IPS DF 6.9 (cell line): ENCODE data around the gene FAT2.

ENCODE experiments used
- DNase-seq: peaks from one replicate; pipeline ENCODE4 v3.0.0-alpha.2; 2013; ENCODE audit warnings: low read depth, low spot score
- H3K27ac ChIP-seq: one replicate; pipeline ENCODE4 v1.5.1; 2013; ENCODE audit warnings: low read length, control low read depth
- H3K27me3 ChIP-seq: 2 replicates; pipeline ENCODE4 v1.6.1; 2013; ENCODE audit warnings: mild to moderate bottlenecking, low read length; ENCODE audit not compliant: control insufficient read depth, insufficient read depth
- H3K36me3 ChIP-seq: 2 replicates; pipeline ENCODE4 v1.6.1; 2013; ENCODE audit warnings: low read length; ENCODE audit not compliant: control insufficient read depth, insufficient read depth
- H3K4me1 ChIP-seq: 2 replicates; pipeline ENCODE4 v1.6.1; 2013; ENCODE audit warnings: low read length; ENCODE audit not compliant: control insufficient read depth, insufficient read depth
- H3K4me3 ChIP-seq: 2 replicates; pipeline ENCODE4 v1.5.1; 2013; ENCODE audit warnings: mild to moderate bottlenecking, low read length
- H3K9me3 ChIP-seq: 2 replicates; pipeline ENCODE4 v1.6.1; 2013; ENCODE audit warnings: low read length, inconsistent platforms; ENCODE audit not compliant: control insufficient read depth, insufficient read depth
- WGBS: extraction: QIAGEN DNeasy Blood & Tissue Kit; methylation state at CpG from one replicate; pipeline ENCODE4 v1.1.7; 2013; ENCODE audit warnings: mixed read lengths, missing lambda C conversion rate; ENCODE audit not compliant: insufficient read length, insufficient coverage; 5-methylcytosine and 5-hydroxymethylcytosine counted together

The FAT2 gene

GRCh38 chr5:151614565-151614964 lies 23.4 kb upstream of the FAT2 start:
- Histone ChIP-seq H3K27me3 (no peaks in the 10 kb centered on the region), H3K27ac (no peak overlapping the region), H3K9me3 (no peaks in the 10 kb centered on the region), H3K4me1 (0 out of 2 replicates have a peak, but pooled peaks cover 1% of the 10 kb centered on the region), H3K36me3 (no peaks in the 10 kb centered on the region), H3K4me3 (no peak overlapping the region)
- no peak for DNase-seq
- no CpG with 5 or more reads among the region's 7 CpGs for WGBS

- no peak for DNase-seq
- no peaks in the 10 kb centered on the region for H3K36me3 ChIP-seq
- no peak overlapping the region for H3K27ac ChIP-seq
- H3K4me3 ChIP-seq: no peak overlapping the region
- no peaks in the 10 kb centered on the region for H3K27me3 ChIP-seq
- no peaks in the 10 kb centered on the region for H3K4me1 ChIP-seq
- 100% methylated on average over 2 of the region's 8 CpGs for WGBS
- no peaks in the 10 kb centered on the region for H3K9me3 ChIP-seq
These were observed 21.7 kb upstream of the FAT2 start for GRCh38 chr5:151612689-151613427.

- no CpG with 5 or more reads among the region's 8 CpGs for WGBS
- H3K36me3 ChIP-seq: no peaks in the 10 kb centered on the region
- no peak for DNase-seq
- no peaks in the 10 kb centered on the region for H3K27me3 ChIP-seq
- no peak overlapping the region for H3K4me3 ChIP-seq
- no peaks in the 10 kb centered on the region for H3K9me3 ChIP-seq
- no peak overlapping the region for H3K27ac ChIP-seq
- no peaks in the 10 kb centered on the region for H3K4me1 ChIP-seq
These were observed 20.1 kb upstream of the FAT2 start for GRCh38 chr5:151611127-151611775.

- Histone ChIP-seq H3K4me1 (no peaks in the 10 kb centered on the region), H3K27me3 (no peaks in the 10 kb centered on the region), H3K36me3 (no peaks in the 10 kb centered on the region), H3K27ac (no peak overlapping the region), H3K9me3 (no peaks in the 10 kb centered on the region), H3K4me3 (no peak overlapping the region)
- no peak for DNase-seq
These were observed 17.4 kb upstream of the FAT2 start for GRCh38 chr5:151608522-151608921.

GRCh38 chr5:151607304-151607703 lies 16.2 kb upstream of the FAT2 start:
- WGBS: no CpG with 5 or more reads among the region's 3 CpGs
- no peaks in the 10 kb centered on the region for H3K4me1 ChIP-seq
- H3K4me3 ChIP-seq: no peak overlapping the region
- no peaks in the 10 kb centered on the region for H3K27me3 ChIP-seq
- H3K27ac ChIP-seq: no peak overlapping the region
- no peaks in the 10 kb centered on the region for H3K9me3 ChIP-seq
- H3K36me3 ChIP-seq: no peaks in the 10 kb centered on the region
- DNase-seq: no peak

- Histone ChIP-seq H3K27me3 (no peaks in the 10 kb centered on the region), H3K36me3 (no peaks in the 10 kb centered on the region), H3K4me1 (no peaks in the 10 kb centered on the region), H3K4me3 (no peak overlapping the region), H3K9me3 (no peaks in the 10 kb centered on the region), H3K27ac (no peak overlapping the region)
- no CpG with 5 or more reads among the region's 3 CpGs for WGBS
- DNase-seq: no peak
These were observed 14.4 kb upstream of the FAT2 start for GRCh38 chr5:151605559-151605958.

- H3K9me3 ChIP-seq: no peaks in the 10 kb centered on the region
- no peak for DNase-seq
- H3K36me3 ChIP-seq: no peaks in the 10 kb centered on the region
- peaks cover 2% of the 10 kb centered on the region; the same call in 1 of the 2 replicates for H3K4me1 ChIP-seq
- H3K27me3 ChIP-seq: no peaks in the 10 kb centered on the region
- H3K27ac ChIP-seq: no peak overlapping the region
- no peak overlapping the region for H3K4me3 ChIP-seq
These were observed 11.7 kb upstream of the FAT2 start for GRCh38 chr5:151602806-151603205.

GRCh38 chr5:151601391-151601790 lies 10.3 kb upstream of the FAT2 start:
- no peak for DNase-seq
- Histone ChIP-seq H3K4me1 (peaks cover 8% of the 10 kb centered on the region; the same call in 1 of the 2 replicates), H3K27ac (no peak overlapping the region), H3K27me3 (no peaks in the 10 kb centered on the region), H3K4me3 (no peak overlapping the region), H3K36me3 (no peaks in the 10 kb centered on the region), H3K9me3 (no peaks in the 10 kb centered on the region)
- WGBS: no CpG with 5 or more reads among the region's 4 CpGs

GRCh38 chr5:151600069-151600665 lies 9.0 kb upstream of the FAT2 start:
- Histone ChIP-seq H3K4me1 (peaks cover 9% of the 10 kb centered on the region; the same call in 1 of the 2 replicates), H3K4me3 (no peak overlapping the region), H3K9me3 (no peaks in the 10 kb centered on the region), H3K36me3 (no peaks in the 10 kb centered on the region), H3K27me3 (no peaks in the 10 kb centered on the region), H3K27ac (no peak overlapping the region)
- no peak for DNase-seq
- WGBS: no CpG with 5 or more reads among the region's 3 CpGs

GRCh38 chr5:151598984-151599383 lies 7.9 kb upstream of the FAT2 start:
- no peak overlapping the region for H3K27ac ChIP-seq
- no peaks in the 10 kb centered on the region for H3K27me3 ChIP-seq
- H3K9me3 ChIP-seq: no peaks in the 10 kb centered on the region
- no peaks in the 10 kb centered on the region for H3K36me3 ChIP-seq
- peaks cover 9% of the 10 kb centered on the region; the same call in 1 of the 2 replicates for H3K4me1 ChIP-seq
- no peak overlapping the region for H3K4me3 ChIP-seq
- WGBS: no CpG with 5 or more reads among the region's 2 CpGs
- DNase-seq: no peak
